ENCODE data around the gene AOPEP.
A peak's percentile ranks its signal among the peaks of the same experiment; 100 is the strongest.

The AOPEP gene

DNA sequence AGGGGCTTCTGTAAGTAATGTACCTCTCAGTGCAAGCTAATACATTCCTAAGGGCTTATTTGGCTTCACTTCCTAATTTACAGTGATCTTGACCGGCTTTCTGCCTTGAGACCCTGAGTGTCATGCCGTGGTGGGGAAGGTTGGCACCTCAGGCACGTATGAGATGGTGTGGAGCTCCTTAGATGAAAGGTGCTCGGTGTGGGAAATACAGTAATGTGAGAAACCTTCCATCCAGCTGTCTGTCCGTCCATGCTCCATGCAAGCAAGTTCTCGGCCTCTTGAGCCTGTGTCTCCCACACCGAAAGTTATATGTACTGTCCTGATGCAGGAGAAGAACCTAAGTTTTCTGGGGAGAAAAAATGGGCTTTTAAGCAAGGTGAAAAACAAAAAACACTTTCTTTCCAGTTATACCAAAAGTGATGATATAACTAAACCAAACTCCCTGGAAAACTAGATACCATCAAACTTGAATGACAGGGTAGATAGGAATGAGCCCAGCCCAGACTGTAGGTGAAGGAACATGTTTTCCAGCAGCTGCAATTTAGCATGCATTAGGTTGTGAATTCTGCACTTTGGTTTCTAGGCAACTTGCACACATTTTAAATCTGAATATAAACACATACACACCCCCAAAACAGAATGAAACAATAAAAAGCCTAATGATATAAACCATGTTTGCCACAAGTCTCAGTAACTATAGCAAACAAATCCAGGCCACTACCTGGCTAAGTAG lies 311.5 kb downstream of the AOPEP start:
- no peak for DNase-seq (ENCODE audit: low read depth)

DNA sequence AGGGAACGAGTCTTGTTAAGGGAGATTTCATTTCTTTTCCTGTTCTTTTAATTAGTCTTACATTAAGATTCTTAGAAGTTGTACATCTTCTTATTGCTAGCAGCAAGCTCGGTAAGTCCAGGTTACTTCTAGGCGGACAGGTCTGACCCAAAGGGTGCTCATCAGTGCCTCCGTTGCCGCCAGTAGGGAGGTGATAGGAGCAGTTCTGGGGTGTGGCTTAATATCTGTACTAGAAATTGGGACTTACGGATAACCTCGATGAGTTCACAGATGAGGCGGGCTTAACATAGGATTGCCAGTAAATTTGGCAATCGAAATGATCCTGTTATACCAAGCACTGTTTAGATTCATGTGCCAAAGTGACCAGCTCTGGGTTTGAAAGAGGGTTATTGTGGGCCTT lies 312.2 kb downstream of the AOPEP start:
- DNase-seq (ENCODE audit: low read depth) = no peak

DNA sequence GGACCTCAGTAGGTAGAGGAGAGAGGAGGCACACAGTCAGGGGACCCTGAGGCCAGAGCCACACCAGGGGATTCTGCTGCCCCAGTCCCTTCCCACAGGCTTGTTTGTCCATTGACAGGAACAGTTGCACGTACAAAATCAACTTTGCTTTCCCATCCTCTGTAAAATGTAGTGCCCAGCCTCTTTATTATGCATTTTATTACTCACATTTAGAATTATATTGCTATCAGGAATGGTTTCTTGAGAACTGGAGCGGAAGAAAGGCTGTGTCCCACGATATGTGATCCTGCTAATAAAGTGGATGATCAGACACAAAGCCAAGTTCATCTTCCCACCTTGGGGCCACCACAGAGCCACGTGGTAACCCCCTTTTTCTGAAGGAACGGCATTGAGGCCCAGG lies 313.6 kb downstream of the AOPEP start:
- DNase-seq (ENCODE audit: low read depth) = no peak

DNA sequence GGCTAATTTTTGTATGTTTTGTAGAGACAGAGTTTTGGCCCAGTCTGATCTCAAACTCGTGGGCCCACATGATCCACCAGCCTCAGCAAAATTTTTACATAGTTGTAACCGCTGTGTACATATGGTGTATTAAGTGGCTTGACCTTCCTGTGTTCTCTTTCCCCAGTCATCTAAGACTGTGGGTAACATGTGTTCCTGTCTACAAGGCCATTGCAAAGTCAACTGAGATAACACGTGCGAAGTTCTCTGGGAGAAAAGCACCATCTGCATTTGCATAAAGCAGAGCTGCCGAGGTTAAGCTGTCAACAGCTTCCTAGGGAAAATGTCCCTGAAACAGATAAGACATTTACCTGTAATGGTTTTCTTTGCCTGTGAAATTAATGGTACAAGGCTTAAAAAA lies 317.3 kb downstream of the AOPEP start:
- DNase-seq (ENCODE audit: low read depth) = no peak

DNA sequence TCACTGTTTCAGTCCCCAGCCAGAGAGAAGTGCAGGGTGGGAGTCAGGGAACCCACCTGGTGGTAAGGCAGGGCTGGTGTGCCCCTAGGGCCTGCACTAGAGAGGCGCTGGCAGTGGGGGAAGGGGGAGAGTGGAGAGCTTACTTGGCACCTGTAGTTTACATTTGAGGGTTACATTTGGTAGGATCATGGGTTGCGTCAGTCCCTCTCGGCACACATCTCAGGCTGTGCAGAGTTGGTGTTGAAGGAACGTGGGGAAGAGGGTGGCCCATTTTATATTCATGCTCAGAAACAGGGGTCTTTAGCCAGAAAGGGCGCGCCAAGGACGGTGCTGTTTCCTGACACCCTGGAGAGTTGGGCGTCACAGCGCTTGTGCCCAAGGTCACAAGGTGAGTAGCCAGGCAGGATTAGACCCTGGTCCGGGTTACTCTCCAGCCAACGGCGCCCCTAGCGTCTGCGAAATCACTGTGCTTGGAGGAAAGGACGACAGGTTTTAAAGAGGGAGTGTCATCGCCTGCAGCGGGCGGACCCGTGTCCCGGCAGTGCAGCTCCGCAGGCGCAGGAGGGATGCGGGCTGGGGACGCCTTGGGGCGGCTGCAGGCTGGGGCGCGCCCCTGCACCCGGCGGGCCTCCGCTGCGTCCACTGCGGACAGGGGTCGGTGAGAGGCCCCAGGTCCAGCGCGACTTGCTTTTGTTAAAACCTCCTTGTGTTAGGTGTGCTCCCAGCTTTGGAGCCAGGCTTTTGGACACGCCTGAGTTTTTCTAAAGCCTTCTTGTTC lies 318.4 kb downstream of the AOPEP start:
- DNase-seq (ENCODE audit: low read depth) = no peak

DNA sequence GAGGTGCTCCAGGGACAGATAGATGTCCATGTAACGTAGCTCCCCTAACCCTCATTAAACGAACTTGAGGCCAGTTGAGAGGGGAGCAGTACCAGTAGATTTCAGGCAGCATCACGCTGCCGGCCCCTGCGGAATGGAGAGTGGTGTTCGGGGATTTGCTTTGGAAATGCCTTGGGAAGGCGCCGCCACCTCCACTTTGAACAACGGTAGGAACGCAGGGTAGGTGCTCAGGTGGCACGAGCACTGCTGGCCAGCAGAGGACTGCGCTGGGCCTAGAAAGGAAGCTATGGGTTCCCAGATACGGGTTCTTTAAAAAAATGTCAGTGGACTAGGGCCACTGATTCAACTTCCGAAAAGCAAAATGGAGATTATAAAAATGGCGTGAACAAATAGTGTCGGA lies 319.3 kb downstream of the AOPEP start:
- no peak for DNase-seq (ENCODE audit: low read depth)

DNA sequence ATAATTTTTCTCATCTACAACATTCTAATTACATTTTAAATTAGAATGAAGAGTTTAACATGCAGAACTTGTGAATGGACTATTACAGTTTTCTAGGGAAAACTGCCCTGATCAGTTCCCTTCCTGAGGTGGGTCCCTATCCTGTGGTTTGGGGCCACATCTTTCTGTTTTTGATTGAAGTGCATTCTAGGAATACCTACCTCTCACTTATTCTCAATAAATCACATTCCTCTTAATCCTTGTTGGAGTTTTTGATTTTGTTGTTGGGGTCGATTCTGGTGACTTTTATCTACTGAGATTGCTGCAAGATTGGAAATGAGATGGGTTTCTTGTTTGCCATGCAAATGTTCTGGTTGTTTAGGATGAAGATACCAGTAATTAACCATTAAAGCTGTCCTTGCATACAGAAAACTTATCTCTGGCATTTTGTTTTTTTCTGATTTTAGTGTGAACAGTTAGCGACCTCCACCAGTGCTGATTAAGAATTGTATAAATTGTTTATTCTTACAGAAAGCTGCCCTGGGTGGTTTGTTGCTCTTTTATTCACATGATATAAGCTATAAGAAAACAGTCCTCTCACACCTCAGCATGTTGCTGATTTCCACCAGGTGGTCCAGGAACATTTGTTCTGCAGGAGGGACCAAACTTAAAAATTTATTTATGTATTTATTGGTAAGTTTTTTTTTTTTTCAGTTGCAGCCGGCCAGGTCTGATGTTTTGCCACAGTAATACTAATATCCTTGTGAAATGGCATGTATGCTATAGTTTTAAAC lies 321.1 kb downstream of the AOPEP start:
- no peak for DNase-seq (ENCODE audit: low read depth)

DNA sequence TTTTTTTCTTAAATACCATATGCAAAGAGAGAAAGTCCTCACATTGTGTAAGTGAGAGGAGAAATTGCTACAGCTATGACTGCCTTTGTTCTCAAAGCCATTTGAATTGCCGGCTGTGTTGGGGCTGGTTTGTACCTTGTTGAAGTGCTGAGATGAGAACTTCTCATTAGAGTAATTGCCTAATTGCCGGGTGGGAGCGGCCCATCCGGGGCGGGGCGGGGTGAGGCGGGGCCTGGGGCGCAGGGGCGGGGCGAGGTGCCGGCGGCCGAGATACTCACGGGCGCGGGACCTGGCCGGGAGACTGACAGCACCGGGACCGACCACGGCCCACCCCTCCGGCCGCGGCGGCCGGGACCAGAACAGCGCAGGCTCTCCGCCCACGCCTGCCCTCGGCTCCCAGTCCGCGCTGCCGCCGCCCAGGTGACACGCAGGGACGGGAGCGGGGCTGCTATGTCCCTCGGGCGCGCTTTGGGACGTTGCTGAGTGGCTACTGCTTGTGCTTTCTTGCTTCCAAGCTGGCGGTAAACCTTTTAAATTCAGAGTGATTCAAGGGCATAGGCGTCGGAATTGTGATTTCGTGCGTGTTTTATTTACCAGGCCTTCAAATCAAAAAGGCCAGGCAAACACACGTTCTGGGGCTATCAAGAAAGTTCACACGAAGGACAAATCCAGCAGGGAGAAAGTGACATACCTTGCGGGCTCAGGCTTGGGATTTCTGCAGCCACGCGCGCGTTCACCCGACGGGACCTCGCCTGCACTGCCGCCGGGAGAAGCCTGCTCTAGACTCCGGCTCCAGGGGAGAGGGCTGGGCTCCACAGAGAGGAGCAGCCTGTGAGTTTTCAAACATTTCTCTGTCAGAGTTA lies 322.0 kb downstream of the AOPEP start:
- DNase-seq (ENCODE audit: low read depth) = peak; percentile 36

DNA sequence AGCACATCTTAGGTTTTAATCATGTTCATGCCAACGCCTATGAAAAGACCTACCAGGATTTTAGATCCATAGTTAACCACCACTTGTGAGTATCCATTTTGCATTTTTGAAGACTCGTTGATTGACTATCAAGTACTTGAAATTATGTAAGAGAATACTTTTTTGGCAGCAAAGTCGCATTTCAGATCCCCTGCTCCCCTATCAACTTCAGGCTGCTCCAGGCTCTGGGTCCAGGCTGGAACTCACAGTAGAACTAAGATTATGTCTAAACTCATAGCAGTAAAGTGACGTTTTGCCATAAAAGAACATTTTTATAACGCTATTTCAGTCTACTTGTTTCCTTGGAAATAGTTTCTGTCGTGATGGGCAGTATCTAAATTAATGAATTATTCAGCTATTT lies 323.3 kb downstream of the AOPEP start:
- DNase-seq (ENCODE audit: low read depth) = no peak

DNA sequence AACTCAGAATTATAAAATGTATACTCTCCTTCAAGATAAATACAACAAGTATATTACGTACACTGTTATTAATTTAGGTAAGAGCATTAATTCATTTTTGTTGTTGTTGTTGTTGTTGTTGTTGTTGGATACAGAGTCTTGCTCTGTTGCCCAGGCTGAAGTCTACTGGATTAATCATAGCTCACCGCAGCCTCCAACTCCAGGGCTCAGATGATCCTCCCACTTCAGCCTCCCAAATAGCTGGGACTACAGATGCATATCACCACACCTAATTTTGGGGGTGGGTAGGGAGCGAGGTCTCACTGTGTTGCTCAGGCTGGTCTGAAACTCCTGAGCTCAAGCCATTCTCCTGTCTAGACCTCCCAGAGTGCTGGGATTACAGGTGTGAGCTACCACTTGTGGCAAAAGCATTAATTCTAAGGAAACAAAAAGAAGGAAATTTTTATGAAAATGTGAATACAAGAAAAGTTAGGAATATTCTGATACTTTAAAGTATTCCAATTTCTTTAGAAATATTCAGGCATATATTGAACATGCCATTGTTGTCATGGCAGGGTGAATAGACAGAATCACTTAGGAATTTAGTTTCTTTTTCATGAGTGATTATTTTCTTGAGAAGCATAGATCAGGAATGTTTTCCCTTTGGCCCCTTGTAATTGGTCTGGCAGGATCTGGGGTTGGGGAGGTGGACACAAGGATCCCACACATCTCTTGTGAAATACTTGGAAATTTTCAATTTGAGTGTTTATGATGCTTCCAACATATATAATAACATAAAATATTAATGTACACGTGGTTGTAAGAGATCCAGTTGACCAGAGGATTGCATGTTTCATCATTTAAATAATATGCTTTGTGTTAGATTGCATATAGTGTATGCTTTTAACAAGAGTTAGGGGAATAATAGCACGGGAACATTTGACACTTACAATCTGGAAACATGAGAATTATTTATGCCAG lies 327.4 kb downstream of the AOPEP start:
- no peak for DNase-seq (ENCODE audit: low read depth)

DNA sequence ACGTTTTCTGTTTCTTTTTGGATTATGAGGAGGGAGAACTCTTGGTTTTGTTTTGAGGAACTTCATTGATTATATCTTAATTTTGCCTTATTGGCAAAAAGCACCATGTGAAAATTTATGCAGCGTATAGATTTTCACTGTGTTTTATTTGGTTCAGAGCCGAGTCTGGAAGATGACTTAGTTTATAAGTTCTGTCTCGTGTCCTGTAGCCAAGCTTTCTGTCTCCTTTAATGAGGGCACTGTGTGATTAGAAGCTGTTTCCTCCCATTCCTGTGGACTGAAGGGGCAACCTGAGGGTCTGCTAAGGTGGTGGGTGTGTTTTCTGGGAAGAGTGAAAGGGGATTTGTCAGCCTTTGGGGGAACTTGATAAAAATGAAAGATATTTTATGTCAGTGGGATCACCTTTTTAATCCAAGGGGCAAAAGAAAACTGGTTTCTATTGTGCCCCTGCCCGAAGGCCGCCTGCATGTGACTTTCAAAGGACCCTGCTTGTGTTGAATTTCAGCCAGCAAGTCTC lies 328.9 kb downstream of the AOPEP start:
- no peak for DNase-seq (ENCODE audit: low read depth)

DNA sequence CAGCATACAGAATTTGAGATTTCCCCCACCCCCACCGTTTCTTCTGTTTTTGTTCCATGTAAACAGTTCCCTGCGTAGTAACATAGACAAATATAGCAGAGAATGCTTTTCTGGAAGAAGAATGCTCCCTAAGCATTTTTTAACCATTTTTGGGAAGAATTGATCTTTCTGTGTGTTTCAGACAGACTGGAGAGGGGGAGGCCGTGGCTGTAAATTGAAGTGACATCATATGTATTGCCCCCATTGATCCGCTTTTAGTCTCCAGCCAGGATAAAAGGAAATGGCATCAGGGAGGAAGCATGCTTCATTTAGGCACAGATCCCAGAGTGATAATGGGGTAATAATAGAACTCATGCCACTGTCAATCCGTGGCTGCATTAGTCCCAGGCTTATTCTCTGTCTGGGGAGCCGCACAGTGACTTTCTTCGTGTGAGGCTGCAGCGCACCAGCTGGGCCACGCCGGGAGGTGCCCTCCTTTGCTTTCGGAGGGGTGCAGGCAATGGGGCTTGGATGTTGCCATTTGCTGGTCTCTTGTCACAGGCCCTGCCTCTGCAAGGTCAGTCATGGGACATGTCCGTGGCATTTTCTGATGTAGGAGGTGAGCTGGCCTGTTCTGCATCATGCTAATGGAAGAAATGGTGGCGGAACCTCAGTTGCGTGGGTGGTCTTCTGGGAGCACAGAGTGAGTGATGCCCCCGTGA lies 329.5 kb downstream of the AOPEP start:
- no peak for DNase-seq (ENCODE audit: low read depth)

DNA sequence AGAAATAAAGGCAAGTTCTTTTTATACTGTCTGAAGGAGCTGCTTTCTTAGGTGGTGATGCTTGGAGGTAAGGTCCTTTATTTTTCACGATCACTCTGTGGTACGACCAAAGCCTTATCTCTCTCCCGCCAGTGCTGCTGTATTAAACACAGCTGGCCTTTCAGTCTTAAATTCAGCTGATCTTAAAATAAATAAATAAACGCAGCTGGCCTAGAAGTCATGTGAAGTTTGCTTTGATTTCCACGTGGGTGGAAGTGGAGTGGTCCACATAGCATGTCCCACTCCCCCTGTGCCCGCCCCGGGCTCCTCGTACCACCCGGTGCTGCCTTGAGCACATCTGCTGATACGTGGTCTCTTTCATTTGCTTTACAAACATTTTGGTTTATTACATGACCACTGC lies 330.6 kb downstream of the AOPEP start:
- no peak for DNase-seq (ENCODE audit: low read depth)

DNA sequence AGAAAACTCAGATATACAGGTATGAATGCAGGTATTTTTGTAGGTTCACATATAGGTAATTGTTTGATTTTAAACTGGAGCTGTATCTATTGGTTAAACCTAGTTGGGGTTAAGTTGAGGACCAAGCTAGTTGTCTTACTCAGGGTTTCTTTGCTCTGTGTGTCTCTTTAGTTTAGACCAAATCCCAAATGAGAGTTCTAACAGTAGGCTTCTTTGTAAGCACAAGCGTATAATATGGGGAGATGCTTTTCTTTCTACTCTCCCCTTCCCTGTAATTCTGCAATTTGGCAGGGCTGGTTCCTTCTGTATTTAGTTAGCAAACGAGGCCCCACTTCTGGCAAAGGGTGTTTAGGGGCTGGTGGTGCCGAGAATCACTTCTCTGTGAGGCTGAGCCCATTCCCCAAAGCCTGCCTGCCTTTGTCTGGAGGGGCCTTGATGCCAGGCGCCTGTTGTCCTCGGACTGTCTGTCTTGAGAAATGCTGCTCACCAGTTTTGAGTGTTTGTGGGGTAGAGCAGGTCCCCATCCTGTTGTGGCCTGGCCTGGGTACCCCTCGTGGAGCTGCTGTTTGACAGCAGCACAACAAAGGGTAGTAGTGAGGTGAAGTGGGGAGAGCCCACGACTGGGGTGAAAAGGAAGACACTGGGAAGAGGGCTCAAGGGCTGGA lies 331.8 kb downstream of the AOPEP start:
- DNase-seq (ENCODE audit: low read depth) = no peak

DNA sequence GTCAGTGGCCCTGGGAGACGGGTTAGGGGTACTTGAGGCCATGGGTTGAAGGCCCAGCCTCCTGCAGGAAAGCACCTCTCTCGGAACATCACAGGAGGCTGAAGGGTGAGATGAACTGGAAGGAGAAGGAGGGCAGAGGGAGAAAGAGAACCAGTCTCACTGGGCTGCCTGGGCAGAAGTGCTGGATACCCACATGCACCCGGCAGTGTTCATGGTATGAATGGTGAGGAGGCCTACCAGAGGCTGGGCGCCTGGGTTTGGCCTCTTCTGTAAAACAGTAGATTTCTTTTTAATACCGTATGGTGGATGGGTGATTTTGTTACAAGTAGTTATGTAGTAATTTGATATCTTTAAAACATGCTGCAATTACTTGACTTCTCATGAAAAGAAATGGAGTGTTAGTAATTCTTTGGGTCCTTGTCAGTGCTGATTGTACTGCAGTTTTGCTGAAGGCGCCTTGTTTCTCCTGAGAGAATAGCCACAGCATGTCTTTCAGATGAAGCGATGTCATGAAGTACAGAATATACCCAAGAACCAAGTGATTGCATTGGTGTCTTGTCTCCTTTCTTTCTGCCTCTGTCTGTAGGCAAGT lies 332.4 kb downstream of the AOPEP start:
- no peak for DNase-seq (ENCODE audit: low read depth)

DNA sequence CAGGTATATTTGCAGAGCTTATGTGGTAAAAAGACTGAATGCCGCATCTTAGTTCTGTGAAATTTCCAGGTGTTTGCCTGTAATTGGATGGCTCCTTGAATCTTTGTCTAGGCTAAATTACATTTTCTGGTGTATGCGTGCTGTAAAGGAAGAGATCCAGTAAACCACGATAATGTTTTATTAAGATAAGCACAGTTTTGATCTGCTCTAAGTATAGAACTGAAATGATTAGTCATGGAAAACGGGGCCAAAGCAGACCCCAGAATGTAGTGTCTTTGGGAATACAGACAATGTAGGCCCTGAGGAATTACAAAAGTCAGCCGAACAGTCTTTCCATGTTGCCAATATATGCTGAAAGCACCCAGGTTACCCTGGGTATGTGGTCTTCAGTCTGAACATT lies 333.7 kb downstream of the AOPEP start:
- DNase-seq (ENCODE audit: low read depth) = no peak

DNA sequence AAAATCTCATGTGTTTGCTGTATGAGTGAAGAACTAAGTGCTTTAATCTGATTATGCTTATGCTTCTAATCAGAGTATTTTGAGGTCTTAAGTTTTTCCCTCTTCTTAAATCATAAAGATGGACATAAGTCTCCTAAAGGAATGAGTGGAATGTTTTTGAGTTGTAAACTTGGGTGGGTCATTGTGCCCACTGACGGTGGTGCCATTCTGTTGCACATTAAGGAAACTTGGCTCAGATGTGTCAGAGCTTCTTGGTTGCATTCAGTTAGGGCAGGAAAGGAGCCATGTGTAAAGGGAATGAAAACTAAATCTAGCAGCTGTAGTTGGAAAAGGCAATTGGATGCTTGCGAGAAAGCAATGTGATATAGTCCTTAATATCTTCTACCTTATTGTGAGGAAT lies 334.4 kb downstream of the AOPEP start:
- no peak for DNase-seq (ENCODE audit: low read depth)

DNA sequence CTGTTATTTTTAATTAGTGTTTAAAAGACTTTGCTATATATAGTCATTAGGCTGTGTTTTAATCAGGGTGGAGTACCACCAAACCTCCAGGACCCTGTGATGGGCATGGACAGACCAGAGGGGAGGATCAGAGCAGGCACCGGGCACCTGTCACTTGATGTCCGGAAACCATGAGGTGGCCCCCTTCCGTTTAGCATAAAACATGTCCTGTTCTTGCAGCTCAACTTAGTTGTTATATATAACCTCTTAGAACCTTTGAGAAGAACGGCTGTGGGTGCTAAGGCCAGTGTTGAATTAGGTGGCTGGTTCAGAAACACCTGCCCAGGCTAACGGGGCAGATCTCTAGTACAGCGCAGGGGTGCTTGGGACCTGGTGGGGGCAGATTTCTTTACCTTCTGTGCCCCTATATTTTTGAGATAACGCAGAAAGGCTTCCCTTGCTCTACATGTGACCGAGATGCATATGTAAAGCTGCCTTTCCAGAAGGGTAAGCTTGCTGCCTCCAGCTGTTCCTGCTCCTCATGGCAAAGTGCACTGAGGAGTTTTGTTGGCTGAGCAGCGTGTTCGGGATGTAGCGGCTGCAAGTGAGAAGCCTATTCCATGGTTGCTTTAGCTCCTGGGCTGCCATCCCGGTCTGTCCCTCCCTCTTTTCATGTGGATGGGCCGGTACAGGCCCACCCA lies 335.6 kb downstream of the AOPEP start:
- no peak for DNase-seq (ENCODE audit: low read depth)
